Measurements from ENCODE around the gene STRAP.

Gene STRAP

GRCh38 chr12:15848606-15849005 lies 33.6 kb upstream of the STRAP start:
- TF ChIP-seq GABPA (IDR thresholded peaks at IDR 0.05; ENCODE audit: low read depth): no peak
- no peak for TF ChIP-seq CTCF (IDR thresholded peaks at IDR 0.05; ENCODE audit: insufficient read depth, low read length)
- no peak for TF ChIP-seq POLR2AphosphoS5 (IDR thresholded peaks at IDR 0.05; ENCODE audit: low read depth)
- no peak for TF ChIP-seq SPI1 (IDR thresholded peaks at IDR 0.05; ENCODE audit: borderline replicate concordance, low read depth)
- TF ChIP-seq REST (IDR thresholded peaks at IDR 0.05; ENCODE audit: insufficient replicate concordance, low read depth): no peak

GRCh38 chr12:15851045-15851620 lies 31.1 kb upstream of the STRAP start:
- Histone ChIP-seq H3K27me3 (ENCODE audit: insufficient read depth, poor library complexity, severe bottlenecking) (no peaks in the 10 kb centered on the region), H3K4me3 (replicated peaks; ENCODE audit: insufficient read depth, low read length) (no peak overlapping the region), H3K27ac (replicated peaks) (no peak overlapping the region)
- no peak for DNase-seq (ENCODE audit: low read depth in 1 of 2, low spot score in 1 of 2)
- no peak for TF ChIP-seq GABPA (IDR thresholded peaks at IDR 0.05; ENCODE audit: low read depth)
- TF ChIP-seq CTCF (IDR thresholded peaks at IDR 0.05; ENCODE audit: insufficient read depth, low read length): no peak
- no peak for TF ChIP-seq REST (IDR thresholded peaks at IDR 0.05; ENCODE audit: insufficient replicate concordance, low read depth)
- TF ChIP-seq SPI1 (IDR thresholded peaks at IDR 0.05; ENCODE audit: borderline replicate concordance, low read depth): no peak
- no peak for TF ChIP-seq POLR2AphosphoS5 (IDR thresholded peaks at IDR 0.05; ENCODE audit: low read depth)

More at GRCh38 chr12:15848606-15849005, 33.6 kb upstream of the STRAP start:
- Histone ChIP-seq H3K4me3 (replicated peaks; ENCODE audit: insufficient read depth, low read length) (no peak overlapping the region), H3K27ac (replicated peaks) (no peak overlapping the region), H3K27me3 (ENCODE audit: insufficient read depth, poor library complexity, severe bottlenecking) (no peaks in the 10 kb centered on the region)
- DNase-seq (ENCODE audit: low read depth in 1 of 2, low spot score in 1 of 2): no peak

- Histone ChIP-seq H3K27ac (replicated peaks) (no peak overlapping the region), H3K4me3 (replicated peaks; ENCODE audit: insufficient read depth, low read length) (no peak overlapping the region), H3K27me3 (ENCODE audit: insufficient read depth, poor library complexity, severe bottlenecking) (no peaks in the 10 kb centered on the region)
- DNase-seq (ENCODE audit: low read depth in 1 of 2, low spot score in 1 of 2): no peak
- no peak for TF ChIP-seq GABPA (IDR thresholded peaks at IDR 0.05; ENCODE audit: low read depth)
- TF ChIP-seq CTCF (IDR thresholded peaks at IDR 0.05; ENCODE audit: insufficient read depth, low read length): no peak
- no peak for TF ChIP-seq REST (IDR thresholded peaks at IDR 0.05; ENCODE audit: insufficient replicate concordance, low read depth)
- no peak for TF ChIP-seq SPI1 (IDR thresholded peaks at IDR 0.05; ENCODE audit: borderline replicate concordance, low read depth)
- no peak for TF ChIP-seq POLR2AphosphoS5 (IDR thresholded peaks at IDR 0.05; ENCODE audit: low read depth)
These were observed 30.3 kb upstream of the STRAP start for GRCh38 chr12:15851919-15852318.
